HG02759 (cell line): ENCODE results near the gene VGLL3.
A peak's percentile ranks its signal among the peaks of the same experiment; 100 is the strongest.
"Not testable (repeated sequence)": the region's sequence is repeated elsewhere in the genome, so short reads cannot be mapped to it uniquely, and the experiment has no call there.

Source experiments
- ATAC-seq: cut with Tn5 transposase; IDR thresholded peaks from one replicate; pipeline ENCODE4 v1.9.1; 2021; ENCODE audit warnings: mild to moderate bottlenecking, moderate library complexity; ENCODE audit not compliant: unreplicated experiment

The VGLL3 gene

GRCh38 chr3:86990012-86990733 lies 776 bp downstream of the VGLL3 start:
- peak; percentile 28 for ATAC-seq

DNA sequence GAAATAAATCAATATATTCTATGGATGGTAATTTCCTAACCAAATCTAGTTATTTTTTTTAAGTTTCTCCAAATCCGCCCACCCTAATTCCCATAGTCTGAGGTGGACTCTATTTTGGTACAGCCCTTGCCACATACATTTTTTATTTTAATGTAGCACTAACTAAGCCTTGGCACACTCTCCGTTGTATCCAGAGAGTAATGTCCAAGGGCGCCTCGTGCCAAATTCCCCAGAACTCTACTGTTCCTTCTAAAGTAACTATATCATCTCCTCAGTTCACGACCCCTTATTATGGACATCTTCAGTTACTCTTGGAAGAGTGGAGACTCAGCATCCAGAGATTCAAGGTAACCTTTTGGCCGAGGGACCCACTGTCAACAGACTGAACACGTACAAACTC lies 1.3 kb downstream of the VGLL3 start:
- no peak for ATAC-seq

GRCh38 chr3:86989006-86989405 lies 1.9 kb downstream of the VGLL3 start:
- ATAC-seq: no peak

- no peak for ATAC-seq
Observed at GRCh38 chr3:86988235-86988634, 2.7 kb downstream of the VGLL3 start.

GRCh38 chr3:86987421-86987715 lies 3.6 kb downstream of the VGLL3 start:
- no peak for ATAC-seq

DNA sequence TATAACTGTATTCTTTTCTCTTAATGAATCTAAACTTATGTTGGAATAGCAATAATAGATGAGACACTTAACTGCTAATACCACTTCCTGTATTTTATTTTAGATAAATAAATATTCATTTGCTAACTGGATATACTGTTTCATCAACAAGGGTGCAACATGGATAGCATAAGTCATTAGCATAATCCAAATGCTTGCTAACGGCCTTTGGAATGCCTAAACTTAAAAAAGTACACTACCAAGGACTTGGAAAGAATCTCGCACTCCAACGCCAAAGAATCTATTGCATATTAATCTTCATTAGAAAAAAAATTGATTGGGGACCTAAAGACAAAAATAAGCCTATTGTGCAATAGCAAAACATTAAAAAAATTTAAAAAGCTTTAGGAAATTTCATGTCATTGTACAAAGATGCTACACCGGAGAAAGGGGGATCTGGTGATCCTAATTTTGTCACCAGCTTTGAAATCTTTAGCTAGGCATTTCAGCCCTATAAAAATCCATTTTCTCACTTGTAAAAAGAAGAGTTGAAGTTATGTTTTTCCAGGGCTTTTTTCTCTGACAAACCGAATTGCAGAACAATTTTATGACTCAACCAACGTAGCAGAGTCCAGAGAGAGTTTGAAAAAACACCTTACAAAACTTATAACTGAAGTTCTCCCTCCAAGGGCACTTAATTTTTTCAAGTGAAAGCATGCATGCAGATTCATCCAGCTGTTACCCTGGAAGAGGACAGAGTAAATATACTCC lies 4.1 kb downstream of the VGLL3 start:
- no peak for ATAC-seq

DNA sequence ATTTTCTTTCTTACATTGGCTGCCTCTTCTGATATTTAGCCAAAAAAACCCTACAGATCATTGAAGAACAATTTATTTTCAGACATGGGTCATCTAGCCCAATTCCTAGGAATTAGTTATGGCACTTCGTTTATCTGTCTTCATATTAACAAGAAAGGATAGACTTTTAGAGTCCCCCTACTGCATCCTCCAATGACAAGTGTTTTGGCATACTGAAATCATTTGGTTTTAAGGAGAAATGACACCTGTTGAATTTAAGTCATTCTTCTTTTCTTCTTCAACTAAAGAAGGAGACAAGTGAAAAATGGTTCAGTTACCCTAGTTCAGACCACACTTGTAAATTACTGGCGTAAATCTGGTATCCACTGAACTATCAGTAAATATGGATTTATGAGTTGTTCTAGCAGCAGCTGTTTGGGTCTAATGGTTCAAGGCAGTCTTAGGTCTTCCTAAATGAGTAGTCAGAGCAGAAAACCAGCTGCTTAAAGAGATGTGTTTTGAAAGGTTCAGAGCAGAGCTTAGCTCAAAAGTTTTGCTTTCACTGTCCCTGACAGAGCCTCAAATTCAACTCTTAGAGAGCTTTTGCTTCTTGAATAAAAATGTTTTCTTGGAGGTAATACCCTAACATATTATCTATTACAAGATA lies 5.6 kb downstream of the VGLL3 start:
- no peak for ATAC-seq

DNA sequence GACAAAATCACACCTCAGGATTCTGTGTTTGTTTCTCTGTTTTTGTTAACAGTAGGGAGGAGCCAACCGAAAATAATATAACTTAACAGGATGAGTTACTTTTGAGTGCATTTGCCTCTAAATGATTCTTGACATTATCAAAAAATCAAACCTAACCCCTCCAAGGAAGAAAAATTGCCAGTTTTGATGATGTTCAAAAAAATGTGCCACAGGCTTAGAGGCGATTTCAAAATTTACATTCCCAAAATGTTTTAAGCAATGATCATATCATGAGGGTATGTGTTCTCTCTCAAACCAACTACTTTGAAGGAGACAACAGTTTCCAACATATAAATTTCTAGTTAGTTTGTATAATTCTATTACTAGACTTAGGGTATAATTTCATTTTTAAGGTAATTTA lies 6.7 kb downstream of the VGLL3 start:
- ATAC-seq: no peak

DNA sequence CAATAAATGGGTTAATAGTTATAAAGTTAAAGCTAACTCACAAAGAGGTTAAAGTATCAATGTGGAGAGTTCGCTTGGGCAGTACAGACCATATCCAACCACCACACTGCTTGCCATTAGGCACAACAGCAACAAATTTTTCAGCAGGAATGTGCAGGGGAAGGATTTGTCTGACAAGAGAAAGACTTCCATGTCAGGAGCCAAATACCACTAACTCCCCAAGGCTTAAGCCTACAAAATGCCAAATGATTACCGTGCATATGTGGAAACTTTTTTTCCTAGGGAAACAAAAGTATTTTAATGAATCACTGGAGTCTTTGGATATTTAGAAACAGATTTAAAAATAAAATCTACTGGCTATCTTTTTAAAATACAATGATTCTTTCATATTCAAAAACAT lies 8.1 kb downstream of the VGLL3 start:
- ATAC-seq: no peak

GRCh38 chr3:86978111-86978551 lies 12.8 kb downstream of the VGLL3 start:
- no peak for ATAC-seq

DNA sequence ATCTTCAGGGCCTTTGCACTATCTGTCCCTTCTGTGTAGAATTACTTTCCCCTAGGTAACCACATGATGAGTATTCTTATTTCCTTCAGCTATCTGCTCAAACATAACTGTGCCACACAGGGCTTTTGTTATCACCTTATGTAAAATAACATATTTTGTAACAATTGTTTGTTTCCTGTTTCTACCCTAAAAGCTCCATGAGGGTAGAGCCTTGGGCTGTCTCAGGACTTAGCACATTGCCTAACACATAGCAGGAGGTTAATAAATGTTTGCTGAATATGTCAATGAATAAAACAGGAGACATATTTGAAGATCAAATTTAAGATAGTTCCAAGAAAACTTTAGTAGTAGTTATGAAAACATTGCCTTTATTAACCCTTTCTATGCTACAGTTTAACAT lies 14.7 kb downstream of the VGLL3 start:
- ATAC-seq: no peak

- not testable (repeated sequence) for ATAC-seq
Observed at GRCh38 chr3:86974177-86974576, 16.8 kb downstream of the VGLL3 start.

DNA sequence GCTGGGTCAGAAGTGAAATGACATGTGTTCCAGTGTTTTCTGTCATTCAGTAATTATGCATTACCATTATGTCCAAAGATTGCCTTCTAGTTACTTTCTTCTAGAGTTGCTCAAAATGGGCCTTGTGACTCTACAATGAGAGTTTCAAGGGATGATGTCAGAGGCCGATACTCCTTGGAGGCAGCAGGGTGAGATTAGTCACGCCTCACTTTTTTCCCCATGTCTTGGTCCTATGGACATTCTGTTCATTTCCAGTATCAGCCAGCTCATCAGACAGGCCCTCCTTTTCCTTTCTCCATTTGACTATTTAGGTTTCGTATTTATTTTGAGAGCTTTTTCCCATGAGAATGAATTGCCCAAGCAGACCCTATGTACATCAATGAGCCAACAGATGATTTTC lies 17.5 kb downstream of the VGLL3 start:
- ATAC-seq: no peak

DNA sequence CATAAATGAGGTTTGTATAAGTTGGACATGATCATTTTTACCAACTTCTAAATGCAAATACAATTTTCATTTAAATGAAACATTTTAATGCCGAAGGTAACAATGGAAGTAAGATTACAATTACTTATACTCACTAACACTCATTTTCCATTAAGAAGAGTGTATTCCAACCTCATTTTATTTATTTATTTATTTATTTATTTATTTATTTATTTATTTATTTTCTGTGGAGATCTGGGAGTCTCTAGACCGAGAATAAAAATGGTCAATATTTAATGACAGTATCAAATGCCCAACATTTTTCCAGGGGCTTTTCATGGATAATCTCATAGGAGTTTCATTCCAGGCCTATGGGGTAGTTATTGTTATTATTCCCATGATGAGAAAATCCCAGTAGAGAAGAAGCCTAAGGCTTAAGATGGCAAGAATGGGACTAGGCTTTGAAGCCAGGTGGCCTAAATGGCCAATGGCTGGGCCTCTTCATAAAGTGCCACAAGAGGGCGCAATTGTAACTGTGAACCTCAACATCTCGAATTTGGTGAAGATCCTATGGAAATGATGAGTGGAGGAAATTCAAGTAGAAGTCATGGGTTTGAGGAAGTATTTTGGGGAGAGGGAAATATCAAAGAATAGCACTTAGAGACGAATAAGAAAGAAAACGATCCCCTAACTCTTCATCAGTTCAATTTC lies 21.3 kb downstream of the VGLL3 start:
- ATAC-seq: no peak

DNA sequence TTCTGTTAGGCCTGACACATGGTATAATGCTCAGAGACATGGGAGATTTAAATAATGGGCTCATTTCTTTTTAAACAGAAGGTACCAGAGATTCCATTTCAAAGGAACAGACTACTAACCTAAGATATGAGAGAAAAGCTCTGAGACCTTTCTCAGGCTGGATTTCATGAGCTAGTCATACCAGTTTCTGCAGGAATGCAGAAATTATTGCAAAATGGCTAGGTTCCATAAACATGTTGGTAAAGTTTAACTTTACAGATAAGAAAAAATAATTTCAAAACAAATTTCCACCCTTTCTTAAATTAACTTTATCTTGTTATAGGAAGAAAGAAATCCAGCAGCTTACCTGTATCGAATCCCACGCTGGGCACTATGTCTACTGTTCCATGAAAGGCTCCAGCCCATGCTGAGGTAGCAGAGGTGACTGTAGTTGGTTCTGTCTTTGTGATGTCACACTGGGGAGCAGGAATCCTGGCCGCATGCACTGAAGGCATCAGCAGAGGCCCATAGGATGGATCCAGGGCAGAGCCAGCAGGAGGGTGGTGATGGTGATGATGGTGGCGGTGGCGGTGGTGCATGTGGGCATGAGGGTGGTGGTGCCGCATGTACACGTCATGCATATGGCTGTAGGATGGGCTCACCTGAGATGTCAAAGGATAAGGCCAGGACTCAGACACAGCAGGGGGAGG lies 22.6 kb downstream of the VGLL3 start:
- no peak for ATAC-seq

DNA sequence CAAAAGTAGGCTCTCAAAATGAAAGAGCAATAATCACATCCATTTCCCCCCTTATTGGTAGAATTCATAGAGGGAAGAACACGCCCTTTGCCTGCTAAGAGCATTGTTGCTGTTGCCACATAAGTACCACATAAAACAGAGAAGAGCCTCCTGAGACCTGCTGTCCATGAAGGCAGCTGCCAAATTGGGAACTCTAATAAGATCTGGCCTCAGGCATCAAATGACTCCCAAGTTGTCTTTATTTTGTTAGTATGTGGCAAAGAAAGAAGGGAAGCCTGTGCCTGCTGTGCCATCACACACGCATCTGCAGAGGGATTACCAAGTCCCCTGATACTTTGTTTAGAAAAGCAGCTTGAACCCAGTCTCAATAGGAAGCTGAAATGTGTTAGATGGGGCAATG lies 23.9 kb downstream of the VGLL3 start:
- no peak for ATAC-seq

DNA sequence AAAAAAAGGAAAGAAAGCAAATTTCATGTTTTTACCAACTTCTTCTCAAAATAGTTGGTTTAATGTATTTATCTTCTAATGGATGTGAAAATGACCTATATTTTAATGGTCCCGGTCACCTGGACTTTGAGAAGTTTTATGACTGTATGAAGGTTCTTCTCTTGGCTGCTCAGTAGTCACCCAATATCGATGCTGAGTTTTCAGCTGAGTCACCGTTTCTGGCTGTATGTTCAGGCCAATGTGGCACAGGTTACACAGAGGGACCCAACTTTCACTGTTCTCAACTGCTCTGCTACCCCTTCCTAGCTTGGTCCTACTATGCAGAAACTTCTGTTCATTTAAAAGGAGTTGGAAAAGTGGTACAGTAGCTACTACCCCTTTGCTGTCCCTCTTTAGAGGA lies 25.8 kb downstream of the VGLL3 start:
- no peak for ATAC-seq

DNA sequence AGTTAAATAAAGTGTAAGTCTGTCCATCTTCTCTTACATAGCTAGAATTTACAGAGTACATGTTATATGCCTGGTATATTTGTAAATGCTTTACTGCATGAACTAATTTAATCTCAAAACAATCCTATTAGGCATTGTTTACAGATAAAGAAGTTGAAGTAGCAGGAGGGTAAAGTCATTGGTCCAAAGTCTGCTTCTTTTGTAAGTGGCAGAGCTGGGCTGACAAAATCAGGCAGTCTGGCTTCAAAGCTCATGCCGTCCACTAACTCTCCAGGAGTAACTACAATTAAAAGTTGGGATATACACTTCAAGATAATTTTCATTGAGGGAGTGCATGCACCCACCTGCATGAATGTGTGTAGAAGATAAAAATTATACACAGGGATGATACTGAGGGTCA lies 27.3 kb downstream of the VGLL3 start:
- ATAC-seq: no peak

DNA sequence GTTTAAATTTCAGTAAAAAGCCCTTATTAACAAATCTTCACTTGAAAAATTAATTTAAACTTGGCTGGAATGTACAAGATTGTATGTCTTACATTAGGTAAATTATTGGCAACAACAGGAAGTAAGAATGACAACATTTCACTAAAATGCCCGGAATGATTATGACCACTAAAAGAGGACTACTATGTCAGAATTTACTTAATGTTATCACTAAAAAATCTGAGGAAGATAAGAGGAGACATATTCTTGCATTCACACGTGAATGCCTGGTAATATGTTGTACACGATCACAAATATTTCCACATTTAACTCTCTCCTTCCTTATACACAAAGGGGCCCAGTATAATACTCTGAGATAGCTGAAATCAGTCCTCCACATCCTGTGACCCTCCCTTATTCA lies 29.7 kb downstream of the VGLL3 start:
- ATAC-seq: no peak

DNA sequence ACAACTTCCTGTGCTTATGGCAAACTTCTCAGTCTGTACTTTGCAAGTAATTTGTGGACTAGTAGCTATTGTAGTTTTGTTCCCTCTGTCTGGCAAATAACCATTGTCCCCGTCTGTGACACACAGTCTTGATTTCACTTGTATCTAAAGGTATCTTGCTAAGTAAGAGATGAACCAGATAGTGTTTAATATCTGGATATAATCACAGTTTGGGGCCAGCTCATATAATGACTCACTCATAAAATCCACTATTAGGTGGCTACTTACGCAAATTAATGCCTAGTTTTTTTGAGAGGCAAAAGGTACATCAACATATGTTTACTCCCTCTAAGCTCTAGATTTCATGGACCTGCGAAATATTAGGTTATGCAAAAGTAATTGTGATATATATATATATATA lies 30.4 kb downstream of the VGLL3 start:
- no peak for ATAC-seq

DNA sequence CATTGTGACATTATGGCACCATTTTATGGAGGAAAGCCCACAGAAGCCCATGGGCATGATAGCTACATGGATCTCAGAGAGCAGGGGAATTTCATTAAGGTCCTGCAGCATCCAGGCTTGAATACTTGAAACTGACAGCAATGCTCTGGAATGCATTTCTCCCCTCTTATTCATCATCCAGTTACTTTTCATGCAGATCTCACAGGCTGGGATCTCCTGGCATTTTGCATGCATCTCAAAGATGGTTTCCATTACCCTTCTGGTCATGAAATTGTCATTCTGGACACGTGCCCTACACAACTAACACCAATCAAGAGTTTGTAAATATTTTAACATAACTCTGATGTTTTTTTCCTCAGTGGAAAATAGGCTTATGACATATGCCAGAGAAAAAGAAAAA lies 32.4 kb downstream of the VGLL3 start:
- ATAC-seq: no peak
